GM19397 (cell line): Measurements from ENCODE around the gene CGGBP1.
"Not testable (repeated sequence)": the region's sequence is repeated elsewhere in the genome, so short reads cannot be mapped to it uniquely, and the experiment has no call there.

Source experiments
- ATAC-seq: cut with Tn5 transposase; IDR thresholded peaks from one replicate; pipeline ENCODE4 v1.9.1; 2021; ENCODE audit warnings: mild to moderate bottlenecking, moderate library complexity; ENCODE audit not compliant: unreplicated experiment

CGGBP1 gene

DNA sequence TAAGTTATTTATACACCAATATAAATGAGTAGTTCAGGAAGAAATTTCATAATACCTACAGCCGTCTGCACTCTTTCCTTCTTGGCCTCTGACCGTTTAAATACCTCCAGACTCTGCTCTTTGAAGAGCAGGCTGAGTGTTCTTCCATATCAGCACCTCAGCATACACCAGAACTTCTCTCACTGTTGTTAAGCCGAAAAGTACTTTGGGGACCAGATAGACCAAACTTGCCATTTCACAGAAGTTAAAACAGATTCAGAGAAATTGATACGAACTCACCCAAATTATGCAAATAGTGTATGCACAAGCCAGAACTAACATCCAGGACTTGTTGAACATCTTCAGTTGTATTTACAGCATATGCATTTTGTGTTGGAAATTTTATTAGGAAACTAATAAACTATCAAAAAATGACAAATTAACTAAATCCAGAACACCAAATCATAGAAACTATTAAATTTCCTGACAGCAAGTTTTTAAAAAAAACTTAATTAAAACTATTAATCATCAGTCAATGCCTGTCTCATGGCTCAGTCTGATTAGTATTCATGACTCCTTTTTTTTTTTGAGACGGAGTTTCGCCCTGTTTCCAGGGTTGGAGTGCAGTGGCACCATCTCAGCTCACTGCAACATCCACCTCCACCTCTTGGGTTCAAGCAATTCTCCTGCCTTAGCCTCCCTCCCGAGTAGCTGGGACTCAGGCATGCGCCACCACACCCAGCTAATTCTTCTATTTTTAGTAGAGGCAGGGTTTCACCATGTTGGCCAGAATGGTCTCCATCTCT is 24.1 kb downstream of the CGGBP1 start:
- ATAC-seq, result no peak

DNA sequence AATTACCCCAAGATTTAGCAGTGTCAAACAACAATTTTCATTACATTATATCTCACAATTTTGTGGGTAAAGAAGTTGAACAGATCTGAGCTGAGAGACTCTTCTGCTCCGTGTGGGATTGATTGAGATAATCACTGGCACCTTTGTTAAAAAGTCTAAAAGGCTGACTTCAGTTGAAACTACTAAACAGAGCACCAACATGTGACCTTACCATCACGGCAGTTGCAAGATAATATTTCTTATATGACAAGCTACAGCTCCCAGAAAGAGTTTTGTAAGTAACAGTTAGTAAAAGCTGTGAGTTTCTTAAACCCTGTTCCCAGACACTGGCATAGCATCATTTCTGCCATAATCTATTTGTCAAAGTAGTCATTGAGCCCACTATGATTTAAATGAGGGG is 25.0 kb downstream of the CGGBP1 start:
- ATAC-seq, result no peak

DNA sequence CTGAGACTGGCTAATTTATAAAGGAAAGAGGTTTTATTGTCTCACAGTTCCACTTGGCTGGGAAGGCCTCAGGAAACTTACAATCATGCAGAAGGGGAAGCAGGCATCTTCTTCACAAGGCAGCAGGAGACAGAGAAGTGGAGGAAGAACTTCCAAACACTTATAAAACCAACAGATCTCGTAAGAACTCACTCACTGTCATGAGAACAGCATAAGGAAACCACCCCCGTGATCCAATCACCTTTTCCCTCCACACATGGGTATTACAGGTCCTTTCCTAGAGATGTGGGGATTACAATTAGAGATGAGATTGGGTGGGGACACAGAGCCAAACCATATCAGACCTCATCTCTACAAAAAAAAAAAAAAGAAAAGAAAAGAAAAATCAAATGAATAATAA is 25.7 kb downstream of the CGGBP1 start:
- no peak for ATAC-seq

DNA sequence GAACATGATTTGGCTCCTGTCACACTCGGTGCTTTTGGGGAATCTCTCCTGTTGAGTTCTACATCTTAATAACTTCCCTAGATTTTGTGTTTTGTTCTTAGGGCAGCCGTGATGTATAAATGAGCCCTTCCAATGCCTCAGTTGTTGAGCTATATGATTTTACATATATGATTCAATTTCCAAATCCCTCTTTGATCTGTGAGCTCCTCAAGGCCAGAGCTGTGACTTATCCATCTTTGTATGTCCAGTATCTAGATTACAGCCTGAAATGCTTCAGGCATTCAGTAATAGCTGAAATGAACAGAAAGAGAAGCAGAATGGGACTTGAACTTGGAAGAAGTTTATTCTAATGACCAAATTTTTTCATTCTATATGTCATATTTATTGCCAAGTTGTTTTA is 26.6 kb downstream of the CGGBP1 start:
- ATAC-seq, result peak; percentile 20

DNA sequence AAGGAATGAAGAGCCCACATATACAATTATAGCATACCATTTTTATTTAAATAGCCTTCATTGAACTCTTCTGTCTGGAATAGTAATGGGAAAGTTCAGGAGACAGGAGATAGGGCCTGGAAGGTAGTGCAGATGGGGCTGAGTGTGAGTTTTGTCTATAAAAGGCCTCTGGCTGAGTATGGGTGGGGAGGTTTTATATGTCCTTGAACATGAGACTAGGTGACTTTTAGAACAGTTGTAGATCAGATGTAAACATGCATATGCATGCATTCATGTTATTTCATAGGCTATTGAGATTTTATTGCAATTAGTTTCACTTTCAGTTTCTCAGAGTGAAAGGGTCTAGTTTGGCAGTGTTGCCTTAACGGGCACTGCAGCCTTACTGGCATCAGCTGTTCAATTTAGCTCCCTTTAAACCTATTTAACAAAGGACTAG is 27.1 kb downstream of the CGGBP1 start:
- ATAC-seq, result peak; percentile 87

DNA sequence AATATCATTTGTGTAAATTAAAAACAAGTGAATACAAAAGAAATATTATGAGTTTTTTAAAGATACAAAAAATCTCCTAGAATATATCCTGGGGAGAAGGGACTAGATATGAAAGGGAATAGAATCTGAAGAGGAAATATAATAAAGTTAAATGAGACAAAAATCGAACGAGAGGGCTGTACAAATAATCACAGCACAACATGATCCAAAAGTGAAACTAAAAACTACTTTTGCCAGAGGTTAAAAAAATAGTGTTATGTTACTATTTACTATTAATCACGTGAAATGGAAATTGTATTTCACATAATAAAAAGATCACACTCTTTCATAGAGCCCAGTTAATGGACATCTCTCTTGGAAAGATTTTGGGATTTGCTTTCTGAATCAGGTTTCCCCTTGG is 28.6 kb downstream of the CGGBP1 start:
- no peak for ATAC-seq

DNA sequence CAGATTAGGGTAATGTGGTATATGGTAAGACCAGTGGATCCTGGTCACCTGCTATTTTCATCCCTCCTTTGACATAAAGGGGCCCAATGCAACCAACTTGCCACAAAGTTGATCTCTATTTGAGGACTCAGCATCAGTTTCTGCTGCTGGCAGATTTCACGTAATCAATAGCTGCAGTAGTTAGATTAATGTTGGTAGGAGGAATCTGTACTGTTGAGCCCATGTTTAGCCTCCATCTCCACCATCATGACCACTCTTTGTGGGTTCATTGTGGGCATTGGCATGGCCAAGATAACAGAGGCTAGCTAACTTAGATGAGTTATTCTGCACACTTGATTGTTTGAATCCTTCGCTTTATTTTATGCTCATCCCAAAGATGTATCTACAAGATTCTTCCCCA is 29.9 kb downstream of the CGGBP1 start:
- ATAC-seq, result no peak

DNA sequence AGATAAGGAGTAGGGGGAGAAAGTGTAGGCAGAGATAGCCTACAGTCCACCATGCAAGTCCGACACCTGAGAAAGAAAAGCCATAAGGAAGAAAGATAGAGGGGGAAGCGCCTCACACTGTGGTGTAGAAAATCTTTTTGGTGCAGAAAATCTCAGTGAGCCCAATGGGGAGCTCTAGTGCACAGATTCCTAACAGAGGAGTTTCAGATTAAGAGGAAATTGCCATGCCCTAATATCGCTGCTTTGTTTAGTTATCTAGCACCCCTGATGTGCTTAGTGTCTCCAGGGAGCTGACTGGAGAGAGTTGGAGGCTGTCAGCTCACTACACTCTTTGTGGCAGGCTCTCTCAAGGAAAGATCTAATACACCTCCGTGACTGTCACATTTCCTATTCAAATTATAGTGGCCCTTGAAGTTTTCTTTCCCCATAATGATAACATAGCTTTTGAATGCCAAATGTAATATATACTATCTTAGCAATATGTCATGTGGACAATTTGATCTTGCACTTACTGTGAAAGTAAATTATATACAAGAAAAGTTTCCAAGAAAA is 33.7 kb downstream of the CGGBP1 start:
- no peak for ATAC-seq

DNA sequence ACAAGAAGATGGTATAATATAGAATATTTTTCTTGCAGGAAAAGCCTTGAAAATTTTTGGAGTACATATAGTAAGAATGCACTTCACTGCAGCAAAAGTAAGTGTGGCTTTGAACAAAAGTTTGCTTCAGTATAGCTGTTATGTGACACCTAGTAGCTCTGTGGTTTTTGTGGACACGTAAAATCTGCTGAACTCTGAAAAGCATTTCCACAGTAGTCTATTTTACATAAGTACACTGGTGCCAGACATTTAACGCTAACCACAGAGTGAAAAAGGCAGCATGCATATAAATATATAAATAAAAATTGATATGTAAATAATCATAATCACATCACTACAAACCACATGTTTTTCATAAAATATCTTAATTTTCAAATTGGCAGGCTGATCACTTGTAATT is 39.8 kb downstream of the CGGBP1 start:
- ATAC-seq, result peak; percentile 90

DNA sequence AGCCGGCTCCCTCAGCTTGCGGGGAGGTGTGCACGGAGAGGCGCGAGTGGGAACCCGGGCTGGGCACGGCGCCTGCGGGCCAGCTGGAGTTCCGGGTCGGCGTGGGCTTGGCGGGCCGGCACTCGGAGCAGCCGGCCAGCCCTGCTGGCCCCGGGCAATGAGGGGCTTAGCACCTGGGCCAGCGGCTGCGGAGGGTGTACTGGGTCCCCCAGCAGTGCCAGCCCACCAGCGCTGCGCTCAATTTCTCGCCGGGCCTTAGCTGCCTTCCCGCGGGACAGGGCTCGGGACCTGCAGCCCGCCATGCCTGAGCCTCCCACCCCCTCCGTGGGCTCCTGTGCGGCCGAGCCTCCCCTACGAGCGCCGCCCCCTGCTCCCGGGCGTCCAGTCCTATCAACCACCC is 43.1 kb downstream of the CGGBP1 start:
- ATAC-seq, result not testable (repeated sequence)

DNA sequence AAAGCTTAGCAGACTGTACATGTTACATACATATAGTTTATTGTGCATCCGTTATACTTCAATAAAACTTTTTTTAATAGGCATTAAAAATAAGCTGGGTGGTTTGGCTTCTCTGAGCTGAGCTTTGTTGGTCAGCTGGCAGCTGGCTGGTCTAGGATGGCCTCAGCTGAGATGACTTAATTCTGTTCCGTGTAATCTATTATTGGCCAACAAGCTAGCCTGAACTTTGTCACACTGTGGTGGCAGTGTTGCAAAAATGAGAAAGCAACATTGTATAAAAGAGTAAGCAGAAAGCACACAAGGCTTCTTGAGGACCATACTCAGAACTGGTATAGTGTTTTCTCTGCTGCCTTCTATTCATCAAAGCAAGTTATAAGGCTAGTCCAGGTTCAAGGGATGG is 45.2 kb downstream of the CGGBP1 start:
- ATAC-seq, result no peak

DNA sequence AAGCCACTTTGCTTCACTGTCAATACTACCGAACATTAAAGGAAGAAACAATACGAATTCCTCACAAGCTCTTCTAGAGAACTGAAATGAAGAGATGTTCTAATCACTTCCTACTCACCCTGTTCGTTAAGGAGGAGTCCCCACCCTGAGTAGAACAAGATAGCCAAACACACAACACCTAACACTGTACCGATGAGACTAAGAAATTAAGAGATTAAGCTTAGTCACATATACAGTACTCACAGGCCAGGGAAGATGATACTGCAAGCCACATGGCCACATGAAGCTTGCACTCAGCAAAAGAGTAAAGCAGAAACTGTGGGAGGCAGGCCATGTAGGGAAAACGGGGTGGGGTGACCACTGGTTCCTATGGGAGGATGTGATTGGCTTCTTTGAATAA is 48.0 kb downstream of the CGGBP1 start:
- ATAC-seq, result no peak

DNA sequence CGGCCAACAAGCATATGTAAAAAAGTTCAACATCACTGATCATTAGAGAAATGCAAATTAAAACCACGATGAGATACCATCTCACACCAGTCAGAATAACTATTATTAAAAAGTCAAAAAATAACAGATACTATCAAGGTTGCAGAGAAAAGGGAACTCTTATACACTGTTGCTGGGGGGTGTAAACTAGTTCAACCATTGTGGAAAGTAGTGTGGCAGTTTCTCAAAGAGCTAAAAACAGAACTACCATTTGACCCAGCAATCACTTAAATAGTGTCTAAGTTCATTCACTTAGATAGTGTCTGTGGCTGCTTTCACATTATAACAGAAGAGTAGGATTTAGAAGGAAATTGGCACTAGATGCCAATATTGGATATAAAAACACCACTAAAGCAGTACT is 49.7 kb downstream of the CGGBP1 start:
- no peak for ATAC-seq

DNA sequence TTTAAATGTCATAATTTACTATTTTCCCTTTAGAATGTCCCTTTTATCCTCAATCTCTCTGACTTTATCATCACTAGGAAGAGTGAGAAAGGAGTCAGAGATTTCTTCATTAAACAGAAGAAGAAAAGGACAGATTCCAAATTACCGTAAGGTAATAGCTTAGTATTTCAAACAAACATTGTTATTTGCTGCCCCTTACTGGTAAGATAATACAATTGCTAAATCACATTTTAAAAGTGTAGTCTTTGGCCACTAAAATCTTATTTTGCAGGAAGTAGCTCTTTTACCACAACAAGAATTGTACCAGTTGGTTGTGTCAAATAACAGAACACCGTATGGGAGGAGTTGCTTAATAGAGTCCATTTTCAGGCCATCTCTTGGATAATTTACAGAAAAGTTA is 53.7 kb downstream of the CGGBP1 start:
- no peak for ATAC-seq

DNA sequence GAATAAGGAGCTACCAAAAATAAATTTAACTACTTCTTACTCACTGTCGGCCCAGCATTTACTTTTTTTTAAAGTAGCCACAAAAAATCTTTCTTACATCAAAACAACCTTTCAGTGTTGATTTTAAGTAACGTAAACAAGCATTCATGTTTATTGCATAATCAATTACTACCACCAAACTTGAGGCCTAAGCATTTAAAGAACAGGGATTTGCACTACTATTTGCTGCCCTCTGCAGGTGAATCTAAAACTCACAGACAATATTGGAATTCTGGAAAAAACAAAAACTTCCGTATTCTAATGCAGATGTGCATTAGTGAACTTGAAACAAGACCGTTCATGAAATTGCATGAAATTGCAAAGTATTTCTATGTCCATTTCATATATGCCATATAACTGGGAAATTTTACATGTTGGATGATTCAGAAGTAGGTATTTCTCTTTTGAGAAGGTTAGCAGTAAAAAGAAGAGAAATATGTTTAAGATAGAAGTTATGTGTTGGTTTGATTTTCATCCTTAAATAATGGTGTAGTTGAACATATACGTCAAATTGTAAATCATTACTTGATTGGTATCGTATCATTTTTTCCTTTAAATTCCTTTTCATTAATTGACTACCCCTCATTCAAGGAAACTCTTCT is 55.6 kb downstream of the CGGBP1 start:
- no peak for ATAC-seq

DNA sequence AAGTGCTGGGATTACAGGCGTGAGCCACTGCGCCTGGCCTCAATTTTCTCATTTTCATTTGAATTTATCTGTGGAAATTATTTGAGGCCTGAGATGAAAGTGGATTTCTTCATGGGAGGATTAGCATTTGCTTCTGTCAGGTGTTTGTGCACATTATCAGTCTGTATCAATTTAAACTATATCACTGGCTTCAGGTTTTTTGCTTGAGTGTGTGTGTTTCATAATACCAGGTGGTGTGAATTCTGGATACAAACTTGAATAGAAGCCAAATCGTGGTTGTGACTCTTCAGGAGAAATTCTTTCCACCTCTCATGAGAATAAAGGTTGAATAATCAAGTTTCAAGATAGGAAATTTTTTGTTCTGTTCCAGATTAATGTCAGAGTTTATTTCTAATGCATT is 56.4 kb downstream of the CGGBP1 start:
- no peak for ATAC-seq
